ENCODE measurements around the gene C17orf100. TPM values are rescaled to one million over a fixed set of nuclear protein-coding genes. Genes with fewer than 3 reads are reported as not detected.

Gene C17orf100
- total RNA-seq, 2 donors from 2014 or later, result not detected

DNA sequence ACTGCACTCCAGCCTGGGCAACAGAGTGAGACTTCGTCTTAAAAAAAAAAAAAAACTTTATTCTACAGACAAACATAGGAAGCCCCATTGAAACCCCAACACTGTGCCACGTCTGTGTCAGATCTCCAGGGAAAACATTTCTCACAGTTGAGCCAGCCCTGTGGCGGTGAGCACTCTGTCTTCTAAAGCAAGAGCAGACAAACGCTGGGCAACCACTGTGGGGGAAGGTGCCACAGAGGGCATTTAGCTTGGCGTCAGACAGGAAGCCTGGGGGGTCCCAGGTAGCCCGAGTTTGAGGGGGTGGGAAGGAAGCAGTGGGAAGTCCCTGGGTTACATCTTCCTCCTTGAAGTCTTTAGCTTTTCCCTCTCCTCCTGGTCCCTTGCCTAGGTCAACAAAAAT lies 16.0 kb downstream of the C17orf100 start:
- no peaks in the 10 kb centered on the region for H3K36me3 ChIP-seq
- H3K9me3 ChIP-seq, result no peaks in the 10 kb centered on the region
- no peak overlapping the region for H3K4me3 ChIP-seq
- TF ChIP-seq, protein P1, sequence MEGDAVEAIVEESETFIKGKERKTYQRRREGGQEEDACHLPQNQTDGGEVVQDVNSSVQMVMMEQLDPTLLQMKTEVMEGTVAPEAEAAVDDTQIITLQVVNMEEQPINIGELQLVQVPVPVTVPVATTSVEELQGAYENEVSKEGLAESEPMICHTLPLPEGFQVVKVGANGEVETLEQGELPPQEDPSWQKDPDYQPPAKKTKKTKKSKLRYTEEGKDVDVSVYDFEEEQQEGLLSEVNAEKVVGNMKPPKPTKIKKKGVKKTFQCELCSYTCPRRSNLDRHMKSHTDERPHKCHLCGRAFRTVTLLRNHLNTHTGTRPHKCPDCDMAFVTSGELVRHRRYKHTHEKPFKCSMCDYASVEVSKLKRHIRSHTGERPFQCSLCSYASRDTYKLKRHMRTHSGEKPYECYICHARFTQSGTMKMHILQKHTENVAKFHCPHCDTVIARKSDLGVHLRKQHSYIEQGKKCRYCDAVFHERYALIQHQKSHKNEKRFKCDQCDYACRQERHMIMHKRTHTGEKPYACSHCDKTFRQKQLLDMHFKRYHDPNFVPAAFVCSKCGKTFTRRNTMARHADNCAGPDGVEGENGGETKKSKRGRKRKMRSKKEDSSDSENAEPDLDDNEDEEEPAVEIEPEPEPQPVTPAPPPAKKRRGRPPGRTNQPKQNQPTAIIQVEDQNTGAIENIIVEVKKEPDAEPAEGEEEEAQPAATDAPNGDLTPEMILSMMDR (IDR thresholded peaks at IDR 0.05), result no peak
- H3K27ac ChIP-seq, result no peak overlapping the region
- ATAC-seq (ENCODE audit: insufficient number of reproducible peaks, low FRiP score, low read depth) (no peak), DNase-seq (ENCODE audit: low spot score) (no peak)
- H3K4me1 ChIP-seq (ENCODE audit: control insufficient read depth in 1 of 2, low read depth in 2 of 2), result no peaks in the 10 kb centered on the region
- H3K27me3 ChIP-seq (replicated peaks; ENCODE audit: insufficient read depth), result no peaks in the 10 kb centered on the region

DNA sequence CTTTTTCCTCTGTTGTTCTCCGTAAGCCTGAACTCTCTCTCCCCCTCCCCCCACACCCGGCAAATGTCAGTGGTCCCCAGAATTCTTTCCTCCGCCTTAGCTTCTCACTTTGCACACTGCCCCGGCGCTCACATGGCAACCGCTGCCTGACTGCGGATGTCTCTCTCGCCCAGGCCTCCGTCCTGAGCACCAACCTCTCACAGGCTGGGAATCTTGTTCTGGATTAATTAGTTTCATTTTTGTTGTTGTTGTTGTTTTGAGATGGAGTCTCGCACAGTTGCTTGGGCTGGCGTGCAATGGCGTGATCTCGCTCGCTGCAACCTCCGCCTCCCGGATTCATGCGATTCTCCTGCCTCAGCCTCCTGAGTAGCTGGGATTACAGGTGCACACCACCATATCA lies 16.7 kb downstream of the C17orf100 start:
- H3K27me3 ChIP-seq (replicated peaks; ENCODE audit: insufficient read depth), result no peaks in the 10 kb centered on the region
- ATAC-seq (ENCODE audit: insufficient number of reproducible peaks, low FRiP score, low read depth), result no peak
- no peaks in the 10 kb centered on the region for H3K4me1 ChIP-seq (ENCODE audit: control insufficient read depth in 1 of 2, low read depth in 2 of 2)
- H3K9me3 ChIP-seq, result no peaks in the 10 kb centered on the region
- no peak for DNase-seq (ENCODE audit: low spot score)
- no peaks in the 10 kb centered on the region for H3K36me3 ChIP-seq
- no peak overlapping the region for H3K27ac ChIP-seq
- TF ChIP-seq, protein P1 (IDR thresholded peaks at IDR 0.05), result no peak
- H3K4me3 ChIP-seq, result no peak overlapping the region

- Histone ChIP-seq H3K4me3 (no peak overlapping the region), H3K36me3 (no peaks in the 10 kb centered on the region), H3K9me3 (no peaks in the 10 kb centered on the region), H3K27ac (no peak overlapping the region), H3K4me1 (ENCODE audit: control insufficient read depth in 1 of 2, low read depth in 2 of 2) (no peaks in the 10 kb centered on the region), H3K27me3 (replicated peaks; ENCODE audit: insufficient read depth) (no peaks in the 10 kb centered on the region)
- ATAC-seq (ENCODE audit: insufficient number of reproducible peaks, low FRiP score, low read depth) (no peak), DNase-seq (ENCODE audit: low spot score) (no peak)
- TF ChIP-seq, protein P1 (IDR thresholded peaks at IDR 0.05), result no peak
These were observed 17.3 kb downstream of the C17orf100 start for GRCh38 chr17:6668727-6669425.

- Histone ChIP-seq H3K4me3 (no peak overlapping the region), H3K27ac (no peak overlapping the region), H3K4me1 (ENCODE audit: control insufficient read depth in 1 of 2, low read depth in 2 of 2) (no peaks in the 10 kb centered on the region), H3K36me3 (no peaks in the 10 kb centered on the region), H3K9me3 (no peaks in the 10 kb centered on the region), H3K27me3 (replicated peaks; ENCODE audit: insufficient read depth) (no peaks in the 10 kb centered on the region)
- no peak for ATAC-seq (ENCODE audit: insufficient number of reproducible peaks, low FRiP score, low read depth)
- DNase-seq (ENCODE audit: low spot score), result no peak
- TF ChIP-seq, protein P1 (IDR thresholded peaks at IDR 0.05), result no peak
These were observed 18.1 kb downstream of the C17orf100 start for GRCh38 chr17:6669479-6670212.

- ATAC-seq (ENCODE audit: insufficient number of reproducible peaks, low FRiP score, low read depth), result no peak
- DNase-seq (ENCODE audit: low spot score), result no peak
- H3K4me3 ChIP-seq, result no peak overlapping the region
These were observed 19.0 kb downstream of the C17orf100 start for GRCh38 chr17:6670571-6670970.

More at GRCh38 chr17:6670571-6670970, 19.0 kb downstream of the C17orf100 start:
- H3K27me3 ChIP-seq (replicated peaks; ENCODE audit: insufficient read depth), result no peaks in the 10 kb centered on the region
- H3K36me3 ChIP-seq, result no peaks in the 10 kb centered on the region
- no peaks in the 10 kb centered on the region for H3K9me3 ChIP-seq
- TF ChIP-seq, protein P1 (IDR thresholded peaks at IDR 0.05), result no peak
- no peaks in the 10 kb centered on the region for H3K4me1 ChIP-seq (ENCODE audit: control insufficient read depth in 1 of 2, low read depth in 2 of 2)
- H3K27ac ChIP-seq, result no peak overlapping the region

Measured in thoracic aorta (tissue), 2 donors.